H1 (cell line): ENCODE measurements around the gene DMBX1. TPM values are rescaled to one million over a fixed set of nuclear protein-coding genes. Genes with fewer than 3 reads are reported as not detected.

ENCODE experiments used
- polyA plus RNA-seq, 7 experiments: library from polyadenylated mRNA; depleted of rRNA in 3 of 7; stranded (reverse) in 5 of 7; unstranded in 2 of 7; fragments of >200 nt in 5 of 7; fragments of 200-250 nt in 2 of 7; gene quantifications; 1 replicate in 5 of 7; 2 replicates in 1 of 7; 4 replicates in 1 of 7; pipeline versions ENCODE4 v1.2.1 to v1.2.3, GENCODE V29; 2011 to 2013; ENCODE audit warnings: missing spikeins in 2 of 7, mixed read lengths in 2 of 7
- total RNA-seq: library from RNA; stranded (reverse); fragmentation: NEBNext Ultra II Directional; extraction: Animal tissue kit (Norgen Biotek cat#: 25700); gene quantifications from 2 replicates; pipeline ENCODE4 v1.2.1, GENCODE V29; 2021

Gene DMBX1
- total and polyA plus RNA-seq, 2 of the 8 experiments (the other 6 are each of a cell fraction or from before 2014, with no cell fraction given): 0.23 to 0.30 TPM

Other genes with a start within 250 kb of the DMBX1 start
- gene RAD54L, start 242.1 kb upstream of the DMBX1 start, total RNA-seq: 47.9 and 50.3 TPM in 2 replicates
- 42.4 and 43.5 TPM in 2 replicates for gene RAD54L, start 242.1 kb upstream of the DMBX1 start, polyA plus RNA-seq (2011; rRNA removed)
- gene LRRC41, start 186.2 kb upstream of the DMBX1 start, total RNA-seq: 36.8 and 37.2 TPM in 2 replicates
- 51.2 and 57.3 TPM in 2 replicates for gene LRRC41, start 186.2 kb upstream of the DMBX1 start, polyA plus RNA-seq (2011; rRNA removed)
- gene UQCRH, start 186.1 kb upstream of the DMBX1 start, total RNA-seq: 621 and 626 TPM in 2 replicates
- gene UQCRH, start 186.1 kb upstream of the DMBX1 start, polyA plus RNA-seq (2011; rRNA removed): 565 and 1,112 TPM in 2 replicates
- 13.7 and 15.7 TPM in 2 replicates for gene NSUN4, start 149.0 kb upstream of the DMBX1 start, total RNA-seq
- 9.7 and 12.2 TPM in 2 replicates for gene NSUN4, start 149.0 kb upstream of the DMBX1 start, polyA plus RNA-seq (2011; rRNA removed)
- gene FAAH, start 95.5 kb upstream of the DMBX1 start, total RNA-seq: 43.5 and 47.3 TPM in 2 replicates
- 41.2 and 67.2 TPM in 2 replicates for gene FAAH, start 95.5 kb upstream of the DMBX1 start, polyA plus RNA-seq (2011; rRNA removed)
- gene KNCN, start 61.8 kb downstream of the DMBX1 start, total RNA-seq: not detected in 2 replicates
- gene KNCN, start 61.8 kb downstream of the DMBX1 start, polyA plus RNA-seq (2011; rRNA removed): not detected in 2 replicates
- 21.5 and 23.9 TPM in 2 replicates for gene MKNK1, start 114.4 kb downstream of the DMBX1 start, total RNA-seq
- gene MKNK1, start 114.4 kb downstream of the DMBX1 start, polyA plus RNA-seq (2011; rRNA removed): 13.9 and 16.3 TPM in 2 replicates
- gene MOB3C, start 127.0 kb downstream of the DMBX1 start, total RNA-seq: 5.1 and 5.8 TPM in 2 replicates
- gene MOB3C, start 127.0 kb downstream of the DMBX1 start, polyA plus RNA-seq (2011; rRNA removed): 6.6 and 7.9 TPM in 2 replicates
- gene ATPAF1, start 178.5 kb downstream of the DMBX1 start, total RNA-seq: 44.6 and 46.7 TPM in 2 replicates
- 41.4 and 55.9 TPM in 2 replicates for gene ATPAF1, start 178.5 kb downstream of the DMBX1 start, polyA plus RNA-seq (2011; rRNA removed)
- not detected in 2 replicates for gene TEX38, start 182.0 kb downstream of the DMBX1 start, total RNA-seq
- gene TEX38, start 182.0 kb downstream of the DMBX1 start, polyA plus RNA-seq (2011; rRNA removed): 0.09 and 0.33 TPM in 2 replicates
- gene EFCAB14, start 229.3 kb downstream of the DMBX1 start, total RNA-seq: 36.9 and 40.4 TPM in 2 replicates
- 14.0 and 19.4 TPM in 2 replicates for gene EFCAB14, start 229.3 kb downstream of the DMBX1 start, polyA plus RNA-seq (2011; rRNA removed)